Spleen (tissue), 11 donors: ENCODE data around the gene CEP250. TPM values are rescaled to one million over a fixed set of nuclear protein-coding genes. Genes with fewer than 3 reads are reported as not detected.

Experiments
- DNase-seq: peaks from one replicate; pipeline ENCODE4 v3.0.0-alpha.2; 2020
- H3K27ac ChIP-seq, 8 donors: fragments of 200-600 bp; sonication (generic) in 7 of 8; 1 replicate in 4 of 8; 2 replicates in 4 of 8; pipeline versions ENCODE4 v1.5.0 to v1.8.0; 2016 to 2021; ENCODE audit warnings: inconsistent platforms in 4 of 8, mild to moderate bottlenecking in 4 of 8, moderate library complexity in 1 of 8
- H3K27me3 ChIP-seq, 7 donors: fragments of 200-600 bp; sonication (generic) in 6 of 7; replicated peaks in 1 of 7; 1 replicate in 4 of 7; 2 replicates in 3 of 7; pipeline versions ENCODE4 v1.5.0 to v1.8.0; 2016 to 2021; ENCODE audit warnings: inconsistent platforms in 3 of 7, mild to moderate bottlenecking in 1 of 7
- H3K36me3 ChIP-seq, 6 donors: fragments of 200-600 bp; sonication (generic) in 5 of 6; 1 replicate in 4 of 6; 2 replicates in 2 of 6; pipeline versions ENCODE4 v1.5.0 to v1.8.0; 2016 to 2021; ENCODE audit warnings: inconsistent platforms in 2 of 6
- H3K4me1 ChIP-seq, 6 donors: fragments of 200-600 bp; sonication (generic) in 5 of 6; 1 replicate in 3 of 6; 2 replicates in 3 of 6; pipeline versions ENCODE4 v1.5.0 to v1.8.0; 2016 to 2021; ENCODE audit warnings: inconsistent platforms in 3 of 6
- H3K4me3 ChIP-seq, 8 donors: fragments of 200-600 bp; sonication (generic) in 7 of 8; 1 replicate in 4 of 8; 2 replicates in 4 of 8; pipeline versions ENCODE4 v1.5.0 to v1.8.0; 2016 to 2021; ENCODE audit warnings: inconsistent platforms in 4 of 8, mild to moderate bottlenecking in 4 of 8, moderate library complexity in 2 of 8
- H3K9me3 ChIP-seq, 8 donors: fragments of 200-600 bp; sonication (generic) in 7 of 8; 1 replicate in 4 of 8; 2 replicates in 4 of 8; pipeline versions ENCODE4 v1.5.0 to v1.8.0; 2016 to 2021; ENCODE audit warnings: inconsistent platforms in 4 of 8
- CTCF ChIP-seq, 11 experiments: fragments of 200-600 bp in 7 of 11; fragments of 450-650 bp in 4 of 11; sonication (generic) in 4 of 11; IDR thresholded peaks in 8 of 11; conservative IDR thresholded peaks in 3 of 11; 1 replicate in 7 of 11; 2 replicates in 4 of 11; pipeline versions ENCODE4 v1.4.0 to v1.8.0; 2016 to 2021; ENCODE audit warnings: antibody characterized with exemption in 11 of 11, inconsistent platforms in 4 of 11, mild to moderate bottlenecking in 1 of 11
- POLR2A ChIP-seq, 3 donors: fragments of 450-650 bp; IDR thresholded peaks; one replicate each; pipeline ENCODE4 v1.5.1; 2017; ENCODE audit warnings: antibody characterized with exemption in 3 of 3, mild to moderate bottlenecking in 1 of 3
- POLR2AphosphoS5 ChIP-seq, 3 donors: sonication (generic); formaldehyde crosslinking; IDR thresholded peaks; one replicate each; pipeline ENCODE4 v1.5.1; 2017; ENCODE audit warnings: antibody characterized with exemption in 3 of 3
- WGBS, 5 donors: extraction: QIAGEN DNeasy Blood & Tissue Kit in 3 of 5; methylation state at CpG; one replicate each; pipeline versions ENCODE4 v1.1.5 to v1.1.7; 2013 to 2018; 5-methylcytosine and 5-hydroxymethylcytosine counted together
- intact Hi-C: fragments of 100-400 bp; cut with DNase I; formaldehyde crosslinking; loops from one replicate; pipeline ENCODE4 v1.15.0; 2023; ENCODE audit warnings: low total_unique reads
- polyA plus RNA-seq, 3 donors: library from polyadenylated mRNA; stranded (reverse); fragments of 200-250 nt; gene quantifications; one replicate each; pipeline ENCODE4 v1.2.1, GENCODE V29; 2013
- total RNA-seq, 7 donors: library from RNA; depleted of rRNA in 3 of 7; stranded (reverse); fragments of >200 nt in 3 of 7; fragmentation: NEBNext Ultra II Directional in 4 of 7; extraction: Animal tissue kit (Norgen Biotek cat#: 25700) in 4 of 7; gene quantifications; one replicate each; pipeline versions ENCODE4 v1.1.0 to v1.2.1, GENCODE V29; 2016 to 2021
- donor health status: healthy with polysubstance abuse.
- donor health status: DM: no; HTN: no; CAD: no; lungs with moderate emphysema.
- donor health status: DM: no; HTN: no; CAD: no.
- donor health status: Bipolar disorder and iron deficiency.
- donor health status: healthy.
- donor health status: DM: no; HTN: no; CAD: no.
- donor health status: DM: yes; HTN: yes; CAD: no.

CEP250 gene
- total and polyA plus RNA-seq, 10 donors, result 15.2 to 70.0 (median 45.7) TPM

- no peaks in the 10 kb centered on the region for H3K27me3 ChIP-seq
- intact Hi-C loops, result no loop called here
- WGBS, 5 donors, result 86 to 92% (median 88%) methylated on average over 10 of the region's 10 CpGs
- H3K27ac ChIP-seq, result peak overlapping the region in 4 of 8 donors; percentile 31 to 66 (median 40)
- no peaks in the 10 kb centered on the region for H3K9me3 ChIP-seq
- DNase-seq, result no peak
- H3K4me1 ChIP-seq, result peaks cover 0 to 71% (median 44%) of the 10 kb centered on the region in 6 donors
- no peak overlapping the region for H3K4me3 ChIP-seq
- H3K36me3 ChIP-seq, result peaks cover 0 to 100% (median 91%) of the 10 kb centered on the region in 6 donors
- TF ChIP-seq CTCF (IDR thresholded peaks at IDR 0.05 in 8 of 11, conservative IDR thresholded peaks at IDR 0.05 in 3 of 11), result no peak
- TF ChIP-seq POLR2AphosphoS5 (IDR thresholded peaks at IDR 0.05), result no peak
- no peak for TF ChIP-seq POLR2A (IDR thresholded peaks at IDR 0.05)
Measured at GRCh38 chr20:35503281-35503680, 47.9 kb downstream of the CEP250 start.

- Histone ChIP-seq H3K27ac (peak overlapping the region in 4 of 8 donors; percentile 31 to 66 (median 40)), H3K36me3 (peaks cover 0 to 100% (median 91%) of the 10 kb centered on the region in 6 donors), H3K9me3 (no peaks in the 10 kb centered on the region), H3K4me3 (no peak overlapping the region), H3K4me1 (peaks cover under 1 to 78% (median 51%) of the 10 kb centered on the region in 6 donors), H3K27me3 (no peaks in the 10 kb centered on the region)
- TF ChIP-seq POLR2AphosphoS5 (IDR thresholded peaks at IDR 0.05), result peak in 1 of 3 donors; percentile 39
- TF ChIP-seq CTCF (IDR thresholded peaks at IDR 0.05 in 8 of 11, conservative IDR thresholded peaks at IDR 0.05 in 3 of 11), result no peak
- intact Hi-C loops, result no loop called here
- DNase-seq, result no peak
- WGBS, 5 donors, result 90 to 95% (median 94%) methylated on average over 12 to 16 of the region's 16 CpGs
Measured at GRCh38 chr20:35503841-35504561, 48.6 kb downstream of the CEP250 start.

DNA sequence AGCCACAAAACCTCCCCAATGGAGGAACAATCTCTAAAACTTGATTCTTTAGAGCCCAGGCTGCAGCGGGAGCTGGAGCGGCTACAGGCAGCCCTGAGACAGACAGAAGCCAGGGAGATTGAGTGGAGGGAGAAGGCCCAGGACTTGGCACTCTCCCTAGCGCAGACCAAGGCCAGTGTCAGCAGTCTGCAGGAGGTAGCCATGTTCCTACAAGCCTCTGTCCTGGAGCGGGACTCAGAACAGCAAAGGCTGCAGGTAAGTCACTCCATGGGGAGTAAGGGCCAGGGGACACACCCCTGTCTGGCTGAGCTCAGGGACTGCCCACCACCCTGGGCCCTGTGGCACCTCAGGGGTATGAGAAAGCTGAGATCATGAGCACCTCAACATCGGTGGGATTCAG, 49.4 kb downstream of the CEP250 start:
- Histone ChIP-seq H3K27ac (peak overlapping the region in 1 of 8 donors; percentile 18), H3K4me3 (no peak overlapping the region), H3K4me1 (peaks cover 3 to 86% (median 53%) of the 10 kb centered on the region in 6 donors), H3K27me3 (no peaks in the 10 kb centered on the region), H3K9me3 (no peaks in the 10 kb centered on the region), H3K36me3 (peaks cover 0 to 100% (median 91%) of the 10 kb centered on the region in 6 donors)
- TF ChIP-seq POLR2AphosphoS5 (IDR thresholded peaks at IDR 0.05) (no peak), POLR2A (IDR thresholded peaks at IDR 0.05) (no peak), CTCF (IDR thresholded peaks at IDR 0.05 in 8 of 11, conservative IDR thresholded peaks at IDR 0.05 in 3 of 11) (no peak)
- WGBS, 5 donors, result 97 to 99% (median 98%) methylated on average over 4 to 5 of the region's 5 CpGs
- intact Hi-C loops, result no loop called here
- no peak for DNase-seq

DNA sequence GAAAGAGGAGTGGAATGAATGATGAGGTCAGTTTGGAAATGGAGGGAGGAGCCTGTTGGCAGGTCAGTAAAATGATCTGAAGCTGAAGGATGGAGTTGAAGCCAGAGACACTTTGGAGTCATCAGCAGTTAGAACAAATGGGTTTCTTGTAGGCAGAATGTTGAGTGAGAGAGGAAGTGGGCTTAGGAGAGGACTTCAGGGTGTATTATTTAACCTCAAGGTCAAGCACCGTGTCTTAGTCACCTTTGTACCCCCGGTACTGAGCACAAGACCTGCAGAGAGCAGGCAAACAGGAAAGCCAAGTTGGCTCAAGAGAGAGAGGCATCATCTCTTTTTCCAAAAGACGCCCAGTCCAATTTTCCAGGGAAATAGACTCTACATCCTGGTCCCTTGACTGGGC, 50.8 kb downstream of the CEP250 start:
- TF ChIP-seq POLR2AphosphoS5 (IDR thresholded peaks at IDR 0.05) (peak in 1 of 3 donors; percentile 41), CTCF (IDR thresholded peaks at IDR 0.05 in 8 of 11, conservative IDR thresholded peaks at IDR 0.05 in 3 of 11) (no peak)
- Histone ChIP-seq H3K4me1 (peaks cover 3 to 87% (median 53%) of the 10 kb centered on the region in 6 donors), H3K27me3 (no peaks in the 10 kb centered on the region), H3K4me3 (no peak overlapping the region), H3K36me3 (peaks cover 3 to 100% (median 91%) of the 10 kb centered on the region in 6 donors), H3K9me3 (no peaks in the 10 kb centered on the region), H3K27ac (peak overlapping the region in 5 of 8 donors; percentile 12 to 64 (median 43))
- intact Hi-C loops, result no loop called here
- DNase-seq, result no peak
- 56 to 75% (median 64%) methylated on average over 3 of the region's 3 CpGs for WGBS, 5 donors
